ENCODE data around the gene SERPINI1. TPM values are rescaled to one million over a fixed set of nuclear protein-coding genes. Genes with fewer than 3 reads are reported as not detected.
A peak's percentile ranks its signal among the peaks of the same experiment; 100 is the strongest.

The SERPINI1 gene
- total and polyA plus RNA-seq, 5 experiments from 2014 or later: 4.1 to 16.0 (median 4.7) TPM

DNA sequence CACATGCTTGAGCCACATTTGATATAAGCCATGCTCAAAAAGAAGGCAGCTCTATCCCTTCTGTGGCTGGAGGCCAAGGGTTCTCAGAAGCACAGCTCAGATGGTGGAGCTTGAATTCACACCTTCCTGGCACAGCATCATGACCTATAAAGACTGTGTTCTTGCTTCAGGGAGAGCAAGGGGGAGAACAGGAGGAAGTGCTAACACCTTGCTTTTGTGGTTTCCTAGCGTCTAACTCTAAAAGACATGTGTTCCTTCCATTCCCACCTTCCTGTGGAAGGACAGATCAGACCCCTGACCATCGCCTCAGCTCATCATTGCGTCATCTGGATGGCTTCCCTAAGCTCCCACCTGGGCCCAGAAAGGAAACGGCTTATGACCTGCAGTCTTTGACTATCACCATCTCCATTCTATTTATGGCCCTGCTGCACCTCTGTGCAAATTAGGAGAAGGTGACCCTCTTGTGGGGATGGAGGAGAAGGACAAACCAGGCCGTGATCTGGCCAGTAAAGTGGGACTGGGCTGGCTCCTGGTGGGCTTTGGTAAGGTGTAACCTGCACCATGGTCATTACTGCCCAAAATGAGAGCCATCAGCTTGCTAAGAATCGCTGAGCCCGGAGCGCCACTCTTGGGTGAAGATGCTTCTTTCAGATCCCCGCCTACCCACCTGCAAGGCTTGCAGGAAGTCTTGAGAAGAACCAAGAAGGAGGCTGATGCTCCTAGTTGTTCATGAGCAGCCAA is 128.5 kb downstream of the SERPINI1 start:
- H3K27me3 Mint-ChIP-seq: peaks cover 0 to 8% (median 3%) of the 10 kb centered on the region in 5 donors
- H3K4me3 Mint-ChIP-seq: no peak overlapping the region
- DNase-seq (no peak), ATAC-seq (no peak)
- no peaks in the 10 kb centered on the region for H3K36me3 Mint-ChIP-seq
- H3K9me3 Mint-ChIP-seq: no peaks in the 10 kb centered on the region
- peaks cover 0 to 22% (median 0%) of the 10 kb centered on the region in 4 donors for H3K4me1 Mint-ChIP-seq
- no peak overlapping the region for H3K27ac Mint-ChIP-seq
- POLR2A ChIA-PET: no interaction called here

DNA sequence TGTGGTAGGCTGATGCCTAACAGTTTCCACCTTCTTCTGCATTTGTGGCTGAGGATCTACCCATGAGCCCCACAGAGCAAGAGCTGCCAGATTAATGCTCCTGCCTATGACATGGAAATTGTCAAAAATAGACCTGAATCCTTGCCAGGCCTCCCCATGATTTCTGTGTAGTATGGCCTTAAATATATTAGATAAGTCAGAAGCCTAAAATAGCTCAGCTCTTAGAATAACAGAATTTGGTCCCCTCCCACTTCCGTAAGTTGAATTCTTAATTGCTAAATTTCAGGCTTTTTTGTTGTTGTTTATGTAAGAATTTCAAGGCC is 129.0 kb downstream of the SERPINI1 start:
- H3K4me3 Mint-ChIP-seq: no peak overlapping the region
- peaks cover 0 to 21% (median 0%) of the 10 kb centered on the region in 4 donors for H3K4me1 Mint-ChIP-seq
- DNase-seq: no peak
- H3K9me3 Mint-ChIP-seq: no peaks in the 10 kb centered on the region
- peaks cover 0 to 10% (median 3%) of the 10 kb centered on the region in 5 donors for H3K27me3 Mint-ChIP-seq
- H3K27ac Mint-ChIP-seq: no peak overlapping the region
- POLR2A ChIA-PET: no interaction called here
- no peaks in the 10 kb centered on the region for H3K36me3 Mint-ChIP-seq
- no peak for ATAC-seq

DNA sequence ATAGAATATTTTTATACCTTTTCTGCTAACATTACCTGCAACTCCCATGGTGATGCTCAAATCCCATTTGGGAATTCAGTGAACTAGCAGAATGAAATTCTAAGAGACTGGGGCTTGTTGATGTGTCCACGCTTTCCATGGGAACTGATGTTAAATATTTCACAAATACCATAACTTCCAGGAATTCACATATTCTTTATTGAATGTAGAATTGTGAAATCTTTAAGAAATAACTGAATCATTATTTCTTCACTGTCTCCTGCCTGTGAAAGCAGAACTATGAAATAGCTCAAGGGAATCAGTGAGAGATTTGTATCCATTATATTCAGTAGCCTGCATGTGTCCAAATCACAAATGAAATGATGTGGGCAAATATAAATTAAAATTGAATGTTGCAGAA is 130.8 kb downstream of the SERPINI1 start:
- H3K27ac Mint-ChIP-seq: no peak overlapping the region
- POLR2A ChIA-PET: no interaction called here
- H3K9me3 Mint-ChIP-seq: no peaks in the 10 kb centered on the region
- H3K36me3 Mint-ChIP-seq: no peaks in the 10 kb centered on the region
- peaks cover 0 to 10% (median 3%) of the 10 kb centered on the region in 5 donors for H3K27me3 Mint-ChIP-seq
- ATAC-seq: no peak
- no peak for DNase-seq
- H3K4me1 Mint-ChIP-seq: peaks cover 0 to 15% (median 0%) of the 10 kb centered on the region in 4 donors
- H3K4me3 Mint-ChIP-seq: no peak overlapping the region

DNA sequence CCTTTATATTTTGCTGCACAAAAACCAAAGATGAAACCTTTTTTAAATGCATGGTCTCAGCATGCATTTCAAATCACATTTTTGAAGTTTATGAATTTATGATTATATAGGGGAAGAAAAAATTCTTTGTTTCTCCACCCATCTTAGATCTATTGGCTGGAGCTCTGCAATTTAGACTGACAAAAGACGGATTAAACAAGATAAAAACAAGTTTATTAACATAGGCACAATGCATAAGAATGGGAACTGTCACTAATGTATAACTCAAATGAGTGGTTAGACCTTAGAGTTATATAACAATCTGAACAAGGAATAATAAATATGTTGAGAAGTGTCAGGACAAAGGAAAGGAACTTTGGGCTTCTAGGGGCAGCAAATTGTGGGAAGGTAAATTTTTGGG is 132.5 kb downstream of the SERPINI1 start:
- POLR2A ChIA-PET: no interaction called here
- no peak overlapping the region for H3K27ac Mint-ChIP-seq
- DNase-seq: no peak
- ATAC-seq: no peak
- H3K4me3 Mint-ChIP-seq: no peak overlapping the region
- no peaks in the 10 kb centered on the region for H3K4me1 Mint-ChIP-seq
- H3K27me3 Mint-ChIP-seq: peaks cover 0 to 10% (median 3%) of the 10 kb centered on the region in 5 donors
- H3K9me3 Mint-ChIP-seq: no peaks in the 10 kb centered on the region
- H3K36me3 Mint-ChIP-seq: no peaks in the 10 kb centered on the region

DNA sequence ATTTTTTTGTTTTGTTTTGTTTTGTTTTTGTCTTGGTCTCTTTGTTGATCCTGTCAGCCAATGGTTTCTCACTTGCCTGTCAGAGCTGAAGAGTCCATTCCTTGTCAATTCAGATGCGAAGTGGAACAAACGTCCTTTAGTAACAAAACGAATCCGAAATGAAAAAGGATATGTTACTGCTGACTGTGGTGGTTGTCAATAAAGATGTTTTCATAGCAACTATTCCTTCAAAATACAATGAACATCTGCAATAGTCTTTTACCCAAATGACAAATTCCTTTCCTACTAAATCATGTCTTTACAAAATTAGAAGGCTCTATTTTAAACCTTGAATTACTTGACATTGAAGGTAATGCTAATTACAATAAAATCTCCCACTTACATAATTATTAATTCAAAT is 134.7 kb downstream of the SERPINI1 start:
- H3K27me3 Mint-ChIP-seq: peaks cover 0 to 10% (median 3%) of the 10 kb centered on the region in 5 donors
- H3K9me3 Mint-ChIP-seq: no peaks in the 10 kb centered on the region
- no peak overlapping the region for H3K4me3 Mint-ChIP-seq
- H3K36me3 Mint-ChIP-seq: no peaks in the 10 kb centered on the region
- no peak overlapping the region for H3K27ac Mint-ChIP-seq
- ATAC-seq (no peak), DNase-seq (no peak)
- POLR2A ChIA-PET: no interaction called here
- no peaks in the 10 kb centered on the region for H3K4me1 Mint-ChIP-seq

DNA sequence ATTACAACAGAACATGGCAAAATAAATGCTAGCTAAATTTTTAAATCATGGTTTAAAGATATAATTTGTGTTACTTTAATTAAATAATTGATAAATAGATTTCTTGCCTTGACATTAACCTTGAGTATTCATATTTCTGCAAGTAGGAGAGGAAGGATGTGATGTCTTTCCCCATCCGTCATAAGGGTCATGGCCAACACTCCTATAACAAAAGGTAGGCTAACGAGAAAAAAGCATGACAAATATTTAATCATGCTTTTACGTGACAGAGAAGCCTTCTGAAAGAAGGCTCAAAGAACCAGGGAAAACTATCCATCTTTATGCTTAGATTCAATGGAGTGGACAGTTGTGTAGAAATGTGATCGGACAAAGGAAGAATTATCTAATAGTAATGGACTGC is 135.2 kb downstream of the SERPINI1 start:
- Mint-ChIP-seq H3K4me3 (no peak overlapping the region), H3K27ac (no peak overlapping the region), H3K36me3 (no peaks in the 10 kb centered on the region), H3K4me1 (no peaks in the 10 kb centered on the region), H3K27me3 (peaks cover 0 to 10% (median 3%) of the 10 kb centered on the region in 5 donors), H3K9me3 (no peaks in the 10 kb centered on the region)
- DNase-seq: no peak
- POLR2A ChIA-PET: no interaction called here
- ATAC-seq: no peak

DNA sequence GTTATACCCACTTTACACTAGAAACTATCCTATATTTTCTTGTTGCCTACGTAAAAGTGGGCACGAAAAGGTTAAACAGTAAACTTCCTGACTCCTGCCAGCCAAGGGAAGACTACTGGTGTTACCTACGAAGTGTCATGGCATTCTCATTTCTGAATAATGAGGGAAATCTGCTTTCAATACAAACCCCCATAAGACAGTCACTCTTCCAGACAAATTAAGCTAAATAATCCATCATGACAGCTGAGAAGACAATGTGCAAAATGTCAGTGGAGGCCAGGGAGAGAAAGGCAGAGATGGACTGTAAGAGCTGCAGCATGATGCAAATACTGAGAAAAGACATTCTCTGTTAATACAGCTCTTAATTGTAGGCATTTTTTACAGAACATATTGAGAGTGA is 136.5 kb downstream of the SERPINI1 start:
- ATAC-seq (no peak), DNase-seq (no peak)
- Mint-ChIP-seq H3K9me3 (no peaks in the 10 kb centered on the region), H3K4me1 (no peaks in the 10 kb centered on the region), H3K36me3 (no peaks in the 10 kb centered on the region), H3K27ac (no peak overlapping the region), H3K27me3 (peaks cover 4 to 15% (median 4%) of the 10 kb centered on the region in 5 donors), H3K4me3 (no peak overlapping the region)
- POLR2A ChIA-PET: no interaction called here

DNA sequence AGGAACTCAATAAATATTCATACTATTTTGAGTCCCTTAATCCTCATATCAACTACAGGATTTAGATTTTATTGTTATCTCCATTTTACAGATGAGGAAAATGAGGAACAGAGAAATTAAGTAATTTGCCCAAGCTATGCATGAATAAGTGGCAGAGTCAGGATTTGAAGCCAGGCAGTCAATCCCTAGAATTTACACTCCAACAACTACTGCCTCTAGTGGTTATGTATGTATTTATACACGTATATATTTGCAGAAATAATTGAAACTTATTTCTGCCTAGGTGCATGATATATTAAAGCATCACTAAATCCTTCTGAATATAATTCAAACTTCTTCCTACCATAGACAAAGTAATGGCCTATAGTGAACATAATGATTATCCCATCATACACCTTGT is 137.4 kb downstream of the SERPINI1 start:
- ATAC-seq: no peak
- Mint-ChIP-seq H3K4me3 (no peak overlapping the region), H3K36me3 (no peaks in the 10 kb centered on the region)

DNA sequence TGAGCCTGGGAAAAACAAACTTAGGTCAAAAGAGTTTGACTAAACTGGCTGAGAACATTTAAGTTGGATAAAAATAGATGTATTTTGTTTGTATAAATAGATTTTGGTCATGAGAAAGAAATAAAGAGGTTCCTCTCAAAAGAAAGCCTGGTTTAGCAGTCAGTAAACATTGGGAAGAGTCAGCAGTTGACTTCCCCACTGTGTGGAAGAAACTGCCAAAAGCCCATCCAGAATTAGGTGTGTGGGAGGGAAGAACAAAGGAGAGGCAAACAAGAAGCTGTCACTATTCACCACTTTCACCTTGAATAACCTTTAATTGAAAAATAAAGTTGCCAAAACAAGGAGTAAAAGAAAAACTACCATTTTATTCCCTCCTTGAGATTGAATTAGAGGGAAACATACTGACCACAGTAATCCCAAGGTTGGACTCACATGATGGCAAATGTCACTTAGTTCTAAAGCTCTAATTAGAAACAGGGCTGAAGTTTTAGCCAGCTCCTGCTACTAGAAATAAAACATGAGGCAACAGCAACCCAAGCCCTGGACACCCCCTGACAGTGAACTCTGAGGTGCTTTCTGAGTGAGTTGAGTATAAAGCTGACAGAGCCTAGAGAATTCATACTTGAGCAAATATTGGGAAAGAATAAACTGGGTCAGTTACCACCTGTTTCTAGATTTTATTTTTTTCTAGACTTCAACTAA is 139.3 kb downstream of the SERPINI1 start:
- Mint-ChIP-seq H3K27ac (peak overlapping the region in 1 of 10 donors; percentile 42), H3K4me1 (no peaks in the 10 kb centered on the region), H3K36me3 (no peaks in the 10 kb centered on the region), H3K9me3 (no peaks in the 10 kb centered on the region), H3K27me3 (peaks cover 0 to 20% (median 6%) of the 10 kb centered on the region in 5 donors), H3K4me3 (no peak overlapping the region)
- ATAC-seq: no peak
- POLR2A ChIA-PET: no interaction called here
- no peak for DNase-seq

More for the DNA sequence above, 137.4 kb downstream of the SERPINI1 start:
- POLR2A ChIA-PET: no interaction called here
- no peak for DNase-seq
- Mint-ChIP-seq H3K4me1 (no peaks in the 10 kb centered on the region), H3K27ac (no peak overlapping the region), H3K27me3 (peaks cover 4 to 19% (median 6%) of the 10 kb centered on the region in 5 donors), H3K9me3 (no peaks in the 10 kb centered on the region)

Other genes with a start within 250 kb of the SERPINI1 start
- 1 to 10 TPM in 1 of 2 experiments, under 1 TPM in 1; 0.42 to 1.4 TPM for gene WDR49, start 81.8 kb upstream of the SERPINI1 start, total RNA-seq
- not detected for gene WDR49, start 81.8 kb upstream of the SERPINI1 start, polyA plus RNA-seq
- gene PDCD10, start 829 bp upstream of the SERPINI1 start, total RNA-seq: 10 to 100 TPM; 46.2 to 47.0 TPM
- 10 to 100 TPM; 62.1 to 84.8 (median 65.4) TPM for gene PDCD10, start 829 bp upstream of the SERPINI1 start, polyA plus RNA-seq

All from naive thymus-derived CD8-positive, alpha-beta T cell (primary cell).